Pancreas (tissue), 10 donors: Measurements from ENCODE around the gene GABRR2. TPM values are rescaled to one million over a fixed set of nuclear protein-coding genes. Genes with fewer than 3 reads are reported as not detected.

ENCODE experiments used
- ATAC-seq, 4 donors: fragments of 200-7000 bp; cut with Tn5 transposase; one replicate each; pipeline versions ENCODE4 v1.8.0 to v1.9.1; 2020; ENCODE audit warnings: mild to moderate bottlenecking in 4 of 4, moderate library complexity in 4 of 4
- DNase-seq, 6 donors: peaks; one replicate each; pipeline ENCODE4 v3.0.0-alpha.2; 2020
- FAIRE-seq: peaks from 2 replicates; lab custom pipeline; 2012; peaks lifted over from hg19 to GRCh38; lab: Jason Lieb, UNC
- H3K27ac ChIP-seq, 4 donors: fragments of 200-600 bp; sonication (generic); 1 replicate in 3 of 4; 2 replicates in 1 of 4; pipeline versions ENCODE4 v1.5.0 to v1.8.0; 2020
- H3K27me3 ChIP-seq, 4 donors: fragments of 200-600 bp; one replicate each; pipeline ENCODE4 v1.8.0; 2021
- H3K36me3 ChIP-seq, 3 donors: fragments of 200-600 bp; sonication (generic) in 1 of 3; one replicate each; pipeline versions ENCODE4 v1.5.0 to v1.8.0; 2020 to 2021
- H3K4me1 ChIP-seq, 3 donors: fragments of 200-600 bp; one replicate each; pipeline ENCODE4 v1.8.0; 2021
- H3K4me3 ChIP-seq, 4 donors: fragments of 200-600 bp; sonication (generic) in 2 of 4; one replicate each; pipeline versions ENCODE4 v1.5.0 to v1.8.0; 2020 to 2021
- H3K9me3 ChIP-seq, 4 donors: fragments of 200-600 bp; one replicate each; pipeline ENCODE4 v1.8.0; 2021
- WGBS, 2 donors: extraction: QIAGEN DNeasy Blood & Tissue Kit; methylation state at CpG; one replicate each; pipeline ENCODE4 v1.1.7; 2013; 5-methylcytosine and 5-hydroxymethylcytosine counted together
- intact Hi-C, 3 donors: fragments of 100-400 bp; cut with DNase I; formaldehyde crosslinking; loops; one replicate each; pipeline versions ENCODE4 v1.11.1 to v1.14.2; 2022
- polyA plus RNA-seq, 2 donors: library from polyadenylated mRNA; stranded (reverse); fragments of 200-250 nt; gene quantifications; one replicate each; pipeline ENCODE4 v1.2.3, GENCODE V29; 2013
- total RNA-seq, 6 donors: library from RNA; stranded (reverse); fragmentation: NEBNext Ultra II Directional in 4 of 6; extraction: Animal tissue kit (Norgen Biotek cat#: 25700) in 4 of 6; gene quantifications; one replicate each; pipeline versions ENCODE4 v1.2.1 to v1.2.4, GENCODE V29; 2021 to 2023
- TF ChIP-seq, protein P1 (sequence below), 4 donors: fragments of 200-600 bp; sonication (generic) in 3 of 4; IDR thresholded peaks; one replicate each; pipeline versions ENCODE4 v1.5.0 to v1.8.0; 2021; ENCODE audit warnings: antibody characterized with exemption in 4 of 4
- donor health status: healthy with polysubstance abuse.
- donor health status: DM: no; HTN: no; CAD: no; lungs with moderate emphysema.
- donor health status: DM: no; HTN: no; CAD: no.
- donor health status: control.
- donor health status: control.
- donor health status: Bipolar disorder and iron deficiency.
- donor health status: DM: yes; HTN: yes; CAD: no.
- donor health status: DM: no; HTN: no; CAD: no.
- donor health status: DM: no; HTN: no; CAD: no.
- donor health status: DM: yes; HTN: yes; CAD: no.

GABRR2 gene
- total and polyA plus RNA-seq, 8 donors, result 0.14 to 0.75 (median 0.27) TPM; not detected in 1

DNA sequence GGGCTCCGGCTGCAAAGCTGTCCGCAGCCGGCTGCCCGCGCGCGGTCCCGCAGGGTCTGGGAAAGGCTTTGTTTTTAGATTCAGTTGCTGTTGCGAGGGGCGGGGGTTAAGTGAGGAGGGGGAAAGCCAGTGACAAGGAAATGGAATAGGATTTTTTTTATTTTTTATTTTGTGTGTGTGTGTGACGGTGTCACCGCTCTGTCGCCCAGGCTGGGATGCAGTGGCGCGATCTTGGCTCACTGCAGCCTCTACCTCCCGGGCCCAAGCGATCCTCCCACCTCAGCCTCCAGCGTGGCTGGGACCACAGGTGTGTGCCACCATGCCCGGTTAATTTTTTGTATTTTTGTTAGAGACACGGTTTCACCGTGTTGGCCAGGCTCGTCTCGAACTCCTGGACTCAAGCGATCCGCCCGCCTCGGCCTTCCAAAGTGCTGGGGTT lies 38.0 kb upstream of the GABRR2 start:
- 50 to 52% methylated on average over 27 of the region's 27 CpGs for WGBS, 2 donors
- no peak for DNase-seq
- FAIRE-seq, result no peak
- peak in 1 of 4 donors; percentile 1 for ATAC-seq
- Histone ChIP-seq H3K4me3 (peak overlapping the region; percentile 60 to 84 (median 70)), H3K4me1 (peaks cover 0 to 23% (median 4%) of the 10 kb centered on the region in 3 donors), H3K36me3 (no peaks in the 10 kb centered on the region), H3K9me3 (no peaks in the 10 kb centered on the region), H3K27ac (peak overlapping the region; percentile 96 to 99 (median 98)), H3K27me3 (no peaks in the 10 kb centered on the region)
- intact Hi-C loops, result no loop called here
- TF ChIP-seq, protein P1, sequence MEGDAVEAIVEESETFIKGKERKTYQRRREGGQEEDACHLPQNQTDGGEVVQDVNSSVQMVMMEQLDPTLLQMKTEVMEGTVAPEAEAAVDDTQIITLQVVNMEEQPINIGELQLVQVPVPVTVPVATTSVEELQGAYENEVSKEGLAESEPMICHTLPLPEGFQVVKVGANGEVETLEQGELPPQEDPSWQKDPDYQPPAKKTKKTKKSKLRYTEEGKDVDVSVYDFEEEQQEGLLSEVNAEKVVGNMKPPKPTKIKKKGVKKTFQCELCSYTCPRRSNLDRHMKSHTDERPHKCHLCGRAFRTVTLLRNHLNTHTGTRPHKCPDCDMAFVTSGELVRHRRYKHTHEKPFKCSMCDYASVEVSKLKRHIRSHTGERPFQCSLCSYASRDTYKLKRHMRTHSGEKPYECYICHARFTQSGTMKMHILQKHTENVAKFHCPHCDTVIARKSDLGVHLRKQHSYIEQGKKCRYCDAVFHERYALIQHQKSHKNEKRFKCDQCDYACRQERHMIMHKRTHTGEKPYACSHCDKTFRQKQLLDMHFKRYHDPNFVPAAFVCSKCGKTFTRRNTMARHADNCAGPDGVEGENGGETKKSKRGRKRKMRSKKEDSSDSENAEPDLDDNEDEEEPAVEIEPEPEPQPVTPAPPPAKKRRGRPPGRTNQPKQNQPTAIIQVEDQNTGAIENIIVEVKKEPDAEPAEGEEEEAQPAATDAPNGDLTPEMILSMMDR (IDR thresholded peaks at IDR 0.05), result no peak

DNA sequence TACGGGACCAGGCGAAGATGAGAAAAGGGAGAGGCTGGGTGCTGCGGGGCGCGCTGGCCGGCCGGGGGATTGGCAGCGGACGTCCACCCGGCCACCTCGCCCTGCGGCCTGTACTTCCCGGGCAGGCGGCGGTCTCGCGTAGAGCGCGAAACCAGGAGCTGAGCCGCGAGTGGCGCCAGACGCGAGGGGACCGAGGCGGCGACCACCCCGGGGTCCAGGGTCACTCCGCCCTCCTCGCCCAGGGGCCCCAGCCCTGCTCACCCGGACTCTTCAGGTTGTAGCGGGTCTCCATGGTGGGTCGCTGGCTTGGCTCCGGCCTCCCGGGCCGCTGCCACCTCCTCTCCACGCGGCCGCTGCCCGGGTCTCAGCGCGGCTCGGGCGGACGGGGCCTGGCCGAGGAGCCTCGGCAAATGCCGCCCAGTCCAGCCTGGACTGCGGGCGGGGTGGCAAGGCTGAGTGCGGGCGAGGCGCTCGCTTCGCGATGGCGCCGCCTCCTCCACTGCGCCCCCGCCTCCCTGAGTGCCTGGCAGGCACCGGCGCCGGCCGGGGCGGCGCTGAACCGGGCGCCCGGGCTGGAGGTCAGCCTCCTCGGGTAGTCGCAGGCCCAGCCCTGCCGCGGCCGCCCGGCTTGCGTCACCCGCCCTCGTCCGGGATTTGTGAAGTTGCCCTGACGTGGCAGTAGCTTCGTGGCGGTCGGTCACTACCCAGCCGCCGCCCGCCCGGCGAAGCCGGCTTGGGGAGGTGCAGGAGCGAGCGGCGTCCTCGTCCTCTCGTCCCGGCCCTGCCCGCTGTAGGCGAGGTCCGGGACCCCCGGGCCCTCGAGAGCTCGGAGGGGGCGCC lies 37.4 kb upstream of the GABRR2 start, which contains the start of gene UBE2J1:
TSS of gene UBE2J1 (minus strand) at position 445 of the 840 bp plus-strand sequence. CDS start at position 292, 153 bp downstream.
- H3K27ac ChIP-seq, result peak within 1 kb of the TSS; percentile 96 to 99 (median 98)
- ATAC-seq, result peak; percentile 91 to 96 (median 95)
- 0% methylated on average over 79 to 102 of the region's 102 CpGs for WGBS, 2 donors
- no peaks in the 10 kb centered on the region for H3K9me3 ChIP-seq
- H3K4me3 ChIP-seq, result peak within 1 kb of the TSS; percentile 60 to 84 (median 70)
- DNase-seq, result peak; percentile 93 to 98 (median 96)
- FAIRE-seq, result no peak
- H3K4me1 ChIP-seq, result peaks cover 5 to 27% (median 6%) of the 10 kb centered on the region in 3 donors
- intact Hi-C loops, result no loop called here
- TF ChIP-seq, protein P1 (IDR thresholded peaks at IDR 0.05), result no peak
- H3K36me3 ChIP-seq, result no peaks in the 10 kb centered on the region
- no peaks in the 10 kb centered on the region for H3K27me3 ChIP-seq

DNA sequence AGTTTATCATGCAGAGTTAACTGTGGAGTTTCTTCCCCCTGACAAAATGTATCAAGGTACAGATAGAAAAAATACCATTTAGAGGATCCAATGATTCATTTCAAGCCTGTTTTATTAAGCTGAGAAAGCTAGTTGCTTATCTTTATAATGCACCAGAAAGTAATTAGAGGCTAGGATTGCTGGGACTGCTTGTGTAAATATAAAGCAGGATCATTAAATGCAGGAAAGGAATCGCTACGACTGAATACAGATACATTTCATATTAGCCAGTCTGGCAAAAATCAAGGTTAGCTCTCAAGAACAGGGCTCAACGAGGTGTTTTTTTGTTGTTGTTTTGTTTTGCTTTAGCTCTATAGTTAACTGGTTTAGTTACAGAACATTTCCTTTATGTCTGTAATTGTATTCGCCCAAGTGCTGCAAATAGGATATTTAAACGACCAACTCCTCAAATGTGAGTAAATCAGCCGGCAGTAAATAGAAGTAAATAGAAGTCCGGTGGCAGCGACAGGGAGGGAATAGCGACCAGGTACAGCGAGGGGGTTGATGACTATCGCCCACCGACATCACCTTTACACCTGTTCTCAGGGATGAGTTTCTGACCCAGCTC lies 36.7 kb upstream of the GABRR2 start:
- Histone ChIP-seq H3K9me3 (no peaks in the 10 kb centered on the region), H3K4me1 (peaks cover 6 to 28% (median 7%) of the 10 kb centered on the region in 3 donors), H3K27ac (peak overlapping the region; percentile 96 to 99 (median 98)), H3K27me3 (no peaks in the 10 kb centered on the region), H3K4me3 (peak overlapping the region; percentile 60 to 84 (median 70)), H3K36me3 (no peaks in the 10 kb centered on the region)
- TF ChIP-seq, protein P1 (IDR thresholded peaks at IDR 0.05), result no peak
- ATAC-seq (no peak), DNase-seq (no peak), FAIRE-seq (no peak)
- intact Hi-C loops, result no loop called here
- WGBS, 2 donors, result 0 to 1% methylated on average over 12 of the region's 12 CpGs

DNA sequence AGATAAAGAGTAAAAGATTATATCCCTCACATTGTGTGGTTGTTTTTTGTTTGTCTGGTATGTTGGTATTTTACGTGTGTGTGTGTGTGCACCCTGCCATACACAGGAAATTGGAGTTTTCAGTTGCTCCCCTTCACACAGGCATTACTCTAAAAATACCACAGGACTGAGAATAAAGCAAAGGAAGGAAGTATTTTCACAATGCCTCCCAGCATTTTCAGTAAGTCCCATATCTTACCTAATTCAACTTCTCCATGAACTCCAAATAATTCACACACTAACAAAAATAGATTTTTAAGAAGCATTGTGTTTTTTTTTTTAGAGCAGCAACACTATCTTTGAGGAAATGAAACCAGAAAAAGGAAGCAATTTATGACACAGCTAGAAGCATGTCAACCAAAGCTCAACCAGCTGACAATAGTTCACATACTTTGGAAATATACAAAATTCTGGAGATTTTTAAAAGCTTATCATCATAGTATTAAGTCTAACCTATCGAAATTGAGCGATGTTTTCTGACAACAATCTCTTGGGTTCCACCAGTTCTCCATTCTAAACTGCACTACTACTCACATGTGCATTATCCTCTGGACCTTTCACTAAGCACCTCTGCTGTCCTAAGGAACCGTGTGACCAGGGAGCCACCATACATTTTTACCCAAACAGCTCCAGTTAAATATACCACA lies 35.3 kb upstream of the GABRR2 start:
- no peaks in the 10 kb centered on the region for H3K27me3 ChIP-seq
- H3K27ac ChIP-seq, result peak overlapping the region in 2 of 4 donors; percentile 97 to 98
- TF ChIP-seq, protein P1 (IDR thresholded peaks at IDR 0.05), result no peak
- ATAC-seq, result no peak
- no peak for DNase-seq
- no peaks in the 10 kb centered on the region for H3K36me3 ChIP-seq
- FAIRE-seq, result no peak
- no peaks in the 10 kb centered on the region for H3K9me3 ChIP-seq
- intact Hi-C loops, result no loop called here
- peak overlapping the region in 3 of 4 donors; percentile 60 to 84 (median 64) for H3K4me3 ChIP-seq
- WGBS, 2 donors, result 30 to 31% methylated on average over 4 of the region's 4 CpGs
- H3K4me1 ChIP-seq, result peaks cover 6 to 28% (median 7%) of the 10 kb centered on the region in 3 donors
